GM12878 (cell line): ENCODE data around the gene MAIP1. TPM values are rescaled to one million over a fixed set of nuclear protein-coding genes. Genes with fewer than 3 reads are reported as not detected.

Experiments
- ATAC-seq: fragments of 200-7000 bp; cut with Tn5 transposase; 3 replicates; pipeline ENCODE4 v1.9.1; 2020; ENCODE audit warnings: mild to moderate bottlenecking, moderate library complexity
- BruUV-seq: library from RNA; stranded (reverse); fragments of 400-500 nt; replicated peaks from 2 replicates; lab custom pipeline; 2021; lab: Mats Ljungman, UMichigan
- CTCF ChIA-PET: fragments of 300-600 bp; sonication (Branson Sonifier 250); formaldehyde crosslinking; extraction: SDS; loops from one replicate; lab custom pipeline; 2021; ENCODE audit warnings: inconsistent platforms; lab: Yijun Ruan, JAX
- POLR2A ChIA-PET: fragments of 350-600 bp; formaldehyde crosslinking; extraction: SDS; loops from one replicate; lab custom pipeline; 2021; ENCODE audit warnings: inconsistent platforms; lab: Charles Lee
- RAD21 ChIA-PET: fragments of 300-600 bp; sonication (Branson Sonifier 250); formaldehyde crosslinking; loops from one replicate; lab custom pipeline; 2023; ENCODE audit warnings: antibody characterized with exemption; ENCODE audit not compliant: unreplicated experiment; lab: Charles Lee
- SMC1A ChIA-PET: fragments of 300-600 bp; sonication (Branson Sonifier 250); formaldehyde crosslinking; loops from one replicate; lab custom pipeline; 2023; ENCODE audit not compliant: unreplicated experiment, uncharacterized antibody; lab: Charles Lee
- DNase-seq: peaks from one replicate; pipeline ENCODE4 v3.0.0-alpha.2; 2011; ENCODE audit warnings: low read depth, low spot score
- FAIRE-seq: peaks from 3 replicates; lab custom pipeline; 2011; peaks lifted over from hg19 to GRCh38; lab: Jason Lieb, UNC
- H2AFZ ChIP-seq: 2 replicates; pipeline ENCODE4 v1.6.0; 2011; ENCODE audit warnings: low read depth, low read length, control low read depth; ENCODE audit not compliant: control insufficient read depth
- H3K27ac ChIP-seq: 2 replicates; pipeline ENCODE4 v1.5.1; 2011; ENCODE audit warnings: control low read depth; ENCODE audit not compliant: control insufficient read depth, insufficient read depth
- H3K27me3 ChIP-seq, 2 experiments: replicated peaks in 1 of 2; 2 replicates each; pipeline versions ENCODE4 v1.6.0 to v1.6.1; 2011; ENCODE audit warnings: low read length in 1 of 2; ENCODE audit not compliant: control insufficient read depth in 2 of 2, insufficient read depth in 2 of 2
- H3K36me3 ChIP-seq, 2 experiments: 2 replicates each; pipeline ENCODE4 v1.5.1; 2011; ENCODE audit warnings: low read length in 1 of 2; ENCODE audit not compliant: control insufficient read depth in 2 of 2, insufficient read depth in 2 of 2
- H3K4me1 ChIP-seq: 2 replicates; pipeline ENCODE4 v1.6.1; 2011; ENCODE audit warnings: mild to moderate bottlenecking, low read length, moderate library complexity, mixed read lengths; ENCODE audit not compliant: control insufficient read depth, insufficient read depth
- H3K4me2 ChIP-seq: 2 replicates; pipeline ENCODE4 v1.6.0; 2011; ENCODE audit warnings: control low read depth; ENCODE audit not compliant: control insufficient read depth, insufficient read depth
- H3K4me3 ChIP-seq: fragments of 200-600 bp; sonication (generic); 2 replicates; pipeline ENCODE4 v1.5.1; 2016
- H3K79me2 ChIP-seq: 2 replicates; pipeline ENCODE4 v1.6.0; 2011; ENCODE audit warnings: low read length; ENCODE audit not compliant: control insufficient read depth, insufficient read depth
- H3K9ac ChIP-seq: 2 replicates; pipeline ENCODE4 v1.8.0; 2011; ENCODE audit warnings: low read length, control low read depth, mixed read lengths; ENCODE audit not compliant: control insufficient read depth, insufficient read depth
- H3K9me3 ChIP-seq: replicated peaks from 3 replicates; pipeline ENCODE4 v1.5.1; 2011; ENCODE audit warnings: mild to moderate bottlenecking, low read length; ENCODE audit not compliant: control insufficient read depth, insufficient read depth
- H4K20me1 ChIP-seq: 2 replicates; pipeline ENCODE4 v1.6.0; 2011; ENCODE audit not compliant: control insufficient read depth, insufficient read depth
- IRF4 ChIP-seq: IDR thresholded peaks from 2 replicates; pipeline ENCODE4 v1.6.1; 2011; ENCODE audit warnings: low read depth, low read length
- JUNB ChIP-seq: IDR thresholded peaks from 2 replicates; pipeline ENCODE4 v1.6.1; 2016; ENCODE audit warnings: antibody characterized with exemption, mild to moderate bottlenecking
- MAX ChIP-seq: IDR thresholded peaks from 2 replicates; pipeline ENCODE4 v1.6.1; 2012; ENCODE audit warnings: low read depth, low read length, improper control_type of control experiment
- POLR2AphosphoS2 ChIP-seq: IDR thresholded peaks from 2 replicates; pipeline ENCODE4 v1.6.1; 2011; ENCODE audit warnings: low read depth, mild to moderate bottlenecking, low read length, improper control_type of control experiment, moderate library complexity
- YBX1 ChIP-seq: fragments of 450-650 bp; IDR thresholded peaks from 2 replicates; pipeline ENCODE4 v1.6.1; 2016; ENCODE audit warnings: antibody characterized with exemption
- ZBTB33 ChIP-seq: fragments of 450-650 bp; IDR thresholded peaks from 2 replicates; pipeline ENCODE4 v1.6.1; 2017; ENCODE audit warnings: mild to moderate bottlenecking
- WGBS: methylation state at CpG from one replicate; pipeline ENCODE4 v1.1.6; 2016; ENCODE audit warnings: low lambda C conversion rate; ENCODE audit not compliant: insufficient replicate concordance, insufficient coverage; ENCODE audit errors: missing lambda C conversion rate; 5-methylcytosine and 5-hydroxymethylcytosine counted together
- in situ Hi-C: fragments of 300-500 bp; cut with MboI; formaldehyde crosslinking; loops from 9 replicates; pipeline ENCODE4 v1.14.3; 2018; ENCODE audit warnings: mixed read lengths
- intact Hi-C: fragments of 100-400 bp; cut with micrococcal nuclease; formaldehyde crosslinking; loops from one replicate; pipeline ENCODE4 v1.14.2; 2022; ENCODE audit not compliant: unreplicated experiment
- polyA plus RNA-seq, 11 experiments: library from polyadenylated mRNA; depleted of rRNA in 4 of 11; unstranded in 6 of 11; stranded (reverse) in 5 of 11; fragments of >200 nt; fragmentation: Nextera tagmentation in 4 of 11; fragmentation: Illumina TruSeq in 1 of 11; extraction: Ambion mirVana in 4 of 11; extraction: Trizol in 1 of 11; gene quantifications; 1 replicate in 1 of 11; 2 replicates in 10 of 11; pipeline versions ENCODE4 v1.2.1 to v1.2.3, GENCODE V29; 2011 to 2016; ENCODE audit warnings: inconsistent platforms in 2 of 11, missing spikeins in 2 of 11, low read depth in 1 of 11
- total RNA-seq, 4 experiments: library from RNA; depleted of rRNA in 3 of 4; stranded (reverse); fragments of >200 nt in 3 of 4; fragmentation: Illumina TruSeq in 1 of 4; extraction: Trizol in 1 of 4; gene quantifications; 2 replicates each; pipeline versions ENCODE4 v1.2.1 to v1.2.3, GENCODE V29; 2013 to 2021

The MAIP1 gene
- total and polyA plus RNA-seq, 10 of the 15 experiments (the other 5 are each of a cell fraction or from before 2014, with no cell fraction given), result 5.4 to 41.4 (median 25.4) TPM

- Histone ChIP-seq H3K4me1 (no peaks in the 10 kb centered on the region), H3K79me2 (no peaks in the 10 kb centered on the region), H3K4me3 (no peak overlapping the region), H3K36me3 (peaks cover 5 to 13% of the 10 kb centered on the region in 2 experiments), H3K9ac (no peak overlapping the region), H3K27me3 (no peaks in the 10 kb centered on the region), H3K9me3 (no peaks in the 10 kb centered on the region), H2AFZ (no peak overlapping the region), H4K20me1 (no peaks in the 10 kb centered on the region), H3K27ac (no peak overlapping the region), H3K4me2 (no peak overlapping the region)
- DNase-seq (no peak), ATAC-seq (no peak), FAIRE-seq (no peak)
- ChIA-PET RAD21 (no interaction called here), CTCF (no interaction called here), POLR2A (no interaction called here), SMC1A (no interaction called here)
- in situ Hi-C loops (no loop called here), intact Hi-C loops (no loop called here)
- BruUV-seq, result no TSS peak
- TF ChIP-seq IRF4, result no peak
- no peak for TF ChIP-seq ZBTB33
- TF ChIP-seq POLR2AphosphoS2, result no peak
- no peak for TF ChIP-seq YBX1
- TF ChIP-seq JUNB, result no peak
- no peak for TF ChIP-seq MAX
- 81% methylated on average over 2 of the region's 2 CpGs for WGBS
Measured at GRCh38 chr2:199936554-199936953, 18.8 kb upstream of the MAIP1 start.
